Neural progenitor cell (in vitro differentiated cells): ENCODE measurements around the gene BEST3. TPM values are rescaled to one million over a fixed set of nuclear protein-coding genes. Genes with fewer than 3 reads are reported as not detected.

Source experiments
- DNase-seq: peaks from one replicate; pipeline ENCODE4 v3.0.0-alpha.2; 2016; ENCODE audit warnings: low spot score
- H2AFZ ChIP-seq: fragments of 200-600 bp; sonication (generic); replicated peaks from 2 replicates; pipeline ENCODE4 v1.6.1; 2016; ENCODE audit warnings: antibody characterized with exemption
- H3F3A ChIP-seq: fragments of 200-600 bp; sonication (generic); 2 replicates; pipeline ENCODE4 v1.6.1; 2016; ENCODE audit warnings: antibody characterized with exemption, low read depth
- H3K27ac ChIP-seq: fragments of 200-600 bp; sonication (generic); 2 replicates; pipeline ENCODE4 v1.5.1; 2016; ENCODE audit warnings: mild to moderate bottlenecking
- H3K27me3 ChIP-seq: fragments of 200-600 bp; sonication (generic); 2 replicates; pipeline ENCODE4 v1.6.1; 2016; ENCODE audit warnings: mild to moderate bottlenecking, moderate library complexity
- H3K36me3 ChIP-seq: fragments of 200-600 bp; sonication (generic); 2 replicates; pipeline ENCODE4 v1.5.1; 2016
- H3K4me1 ChIP-seq: fragments of 200-600 bp; sonication (generic); 2 replicates; pipeline ENCODE4 v1.6.1; 2016; ENCODE audit warnings: mixed run types
- H3K4me2 ChIP-seq: fragments of 200-600 bp; sonication (generic); 2 replicates; pipeline ENCODE4 v1.6.1; 2016
- H3K4me3 ChIP-seq: fragments of 200-600 bp; sonication (generic); 2 replicates; pipeline ENCODE4 v1.5.1; 2016
- H3K79me2 ChIP-seq: fragments of 200-600 bp; sonication (generic); 2 replicates; pipeline ENCODE4 v1.6.1; 2016; ENCODE audit warnings: low read depth
- H3K9ac ChIP-seq: fragments of 200-600 bp; sonication (generic); 2 replicates; pipeline ENCODE4 v1.6.1; 2016
- H3K9me3 ChIP-seq: fragments of 200-600 bp; sonication (generic); 2 replicates; pipeline ENCODE4 v1.5.1; 2016; ENCODE audit warnings: low read depth
- H4K20me1 ChIP-seq: fragments of 200-600 bp; sonication (generic); 2 replicates; pipeline ENCODE4 v1.6.1; 2016; ENCODE audit warnings: low read depth
- H3K27ac Mint-ChIP-seq: 3 replicates; pipeline ENCODE4 v1.8.0; 2021; ENCODE audit warnings: mixed read lengths
- H3K27me3 Mint-ChIP-seq: 2 replicates; pipeline ENCODE4 v1.8.0; 2022; ENCODE audit warnings: low read depth, mild to moderate bottlenecking, inconsistent platforms, moderate library complexity, mixed read lengths; ENCODE audit not compliant: insufficient read depth
- H3K36me3 Mint-ChIP-seq: 3 replicates; pipeline ENCODE4 v1.8.0; 2021; ENCODE audit warnings: mixed read lengths
- H3K4me1 Mint-ChIP-seq: 3 replicates; pipeline ENCODE4 v1.8.0; 2021; ENCODE audit warnings: mixed read lengths
- H3K4me3 Mint-ChIP-seq: 3 replicates; pipeline ENCODE4 v1.8.0; 2021; ENCODE audit warnings: mild to moderate bottlenecking, moderate library complexity, mixed read lengths
- H3K9me3 Mint-ChIP-seq: 3 replicates; pipeline ENCODE4 v1.8.0; 2020; ENCODE audit warnings: mixed read lengths
- CTCF ChIP-seq: fragments of 200-600 bp; sonication (generic); IDR thresholded peaks from 2 replicates; pipeline ENCODE4 v1.5.1; 2017; ENCODE audit warnings: antibody characterized with exemption, mild to moderate bottlenecking
- EZH2 ChIP-seq: fragments of 200-600 bp; sonication (generic); IDR thresholded peaks from 2 replicates; pipeline ENCODE4 v1.6.1; 2017; ENCODE audit warnings: antibody characterized with exemption, mild to moderate bottlenecking, moderate library complexity
- EZH2phosphoT487 ChIP-seq: fragments of 200-600 bp; sonication (generic); IDR thresholded peaks from 2 replicates; pipeline ENCODE4 v1.6.1; 2017; ENCODE audit warnings: antibody characterized with exemption
- total RNA-seq: library from RNA; depleted of rRNA; stranded (reverse); fragments of >200 nt; gene quantifications from 2 replicates; pipeline ENCODE4 v1.2.3, GENCODE V29; 2015; ENCODE audit warnings: low replicate concordance

The BEST3 gene
- total RNA-seq, 1 donor from 2014 or later, result not detected

GRCh38 chr12:69703146-69703642 lies 4.1 kb upstream of the BEST3 start:
- Histone ChIP-seq H3K27me3 (no peaks in the 10 kb centered on the region), H3K4me3 (no peak overlapping the region), H3K27ac (no peak overlapping the region), H3K79me2 (no peaks in the 10 kb centered on the region), H3K9ac (no peak overlapping the region), H3K9me3 (no peaks in the 10 kb centered on the region), H2AFZ (peak overlapping the region; percentile 94), H4K20me1 (no peaks in the 10 kb centered on the region), H3K4me1 (peaks cover 18% of the 10 kb centered on the region), H3F3A (peaks cover 5% of the 10 kb centered on the region), H3K4me2 (no peak overlapping the region), H3K36me3 (no peaks in the 10 kb centered on the region)
- peaks cover 2% of the 10 kb centered on the region for H3K27me3 Mint-ChIP-seq
- no peak for DNase-seq
- TF ChIP-seq EZH2phosphoT487 (no peak), CTCF (no peak), EZH2 (no peak)
- H3K4me3 Mint-ChIP-seq, result no peak overlapping the region
- H3K36me3 Mint-ChIP-seq, result no peaks in the 10 kb centered on the region
- no peak overlapping the region for H3K27ac Mint-ChIP-seq
- no peaks in the 10 kb centered on the region for H3K9me3 Mint-ChIP-seq
- no peaks in the 10 kb centered on the region for H3K4me1 Mint-ChIP-seq

GRCh38 chr12:69701826-69702225 lies 2.7 kb upstream of the BEST3 start:
- Mint-ChIP-seq H3K4me1 (peaks cover 3% of the 10 kb centered on the region), H3K27ac (no peak overlapping the region), H3K9me3 (no peaks in the 10 kb centered on the region), H3K4me3 (no peak overlapping the region), H3K27me3 (peaks cover 2% of the 10 kb centered on the region), H3K36me3 (no peaks in the 10 kb centered on the region)
- H3K27me3 ChIP-seq, result no peaks in the 10 kb centered on the region
- TF ChIP-seq CTCF (no peak), EZH2 (no peak), EZH2phosphoT487 (no peak)
- no peaks in the 10 kb centered on the region for H4K20me1 ChIP-seq
- peaks cover 5% of the 10 kb centered on the region for H3F3A ChIP-seq
- no peaks in the 10 kb centered on the region for H3K36me3 ChIP-seq
- peak overlapping the region; percentile 94 for H2AFZ ChIP-seq
- no peaks in the 10 kb centered on the region for H3K9me3 ChIP-seq
- H3K4me2 ChIP-seq, result no peak overlapping the region
- H3K9ac ChIP-seq, result no peak overlapping the region
- H3K4me3 ChIP-seq, result no peak overlapping the region
- no peak for DNase-seq
- peak overlapping the region; percentile 6 for H3K27ac ChIP-seq
- H3K79me2 ChIP-seq, result no peaks in the 10 kb centered on the region
- peaks cover 31% of the 10 kb centered on the region for H3K4me1 ChIP-seq

GRCh38 chr12:69698054-69698453 lies 1.0 kb downstream of the BEST3 start:
- peaks cover 10% of the 10 kb centered on the region for H3F3A ChIP-seq
- H3K4me1 ChIP-seq, result peaks cover 65% of the 10 kb centered on the region
- H3K9me3 Mint-ChIP-seq, result no peaks in the 10 kb centered on the region
- H3K4me3 ChIP-seq, result no peak overlapping the region
- no peak overlapping the region for H3K9ac ChIP-seq
- DNase-seq, result no peak
- no peaks in the 10 kb centered on the region for H3K36me3 ChIP-seq
- H3K27me3 ChIP-seq, result no peaks in the 10 kb centered on the region
- H2AFZ ChIP-seq, result no peak overlapping the region
- no peak for TF ChIP-seq CTCF
- TF ChIP-seq EZH2phosphoT487, result no peak
- no peak for TF ChIP-seq EZH2
- H3K4me2 ChIP-seq, result no peak overlapping the region
- peaks cover 7% of the 10 kb centered on the region for H3K27me3 Mint-ChIP-seq
- H3K27ac ChIP-seq, result no peak overlapping the region
- H3K4me3 Mint-ChIP-seq, result no peak overlapping the region
- H3K9me3 ChIP-seq, result no peaks in the 10 kb centered on the region
- no peaks in the 10 kb centered on the region for H4K20me1 ChIP-seq
- H3K79me2 ChIP-seq, result no peaks in the 10 kb centered on the region
- H3K27ac Mint-ChIP-seq, result no peak overlapping the region
- H3K4me1 Mint-ChIP-seq, result peaks cover 3% of the 10 kb centered on the region
- no peaks in the 10 kb centered on the region for H3K36me3 Mint-ChIP-seq
